Endothelial cell of umbilical vein (primary cell): ENCODE measurements around the gene ARMH3. TPM values are rescaled to one million over a fixed set of nuclear protein-coding genes. Genes with fewer than 3 reads are reported as not detected.

Experiments used
- BruUV-seq: library from RNA; stranded (reverse); fragments of 400-500 nt; replicated peaks from 2 replicates; lab custom pipeline; 2021; lab: Mats Ljungman, UMichigan
- CTCF ChIA-PET: fragments of 300-600, 350-600 bp; sonication (Branson Sonifier 250); formaldehyde crosslinking; loops from one replicate; lab custom pipeline; 2021; ENCODE audit warnings: antibody characterized with exemption, inconsistent platforms; lab: Charles Lee
- POLR2A ChIA-PET: fragments of 300-600, 350-600 bp; sonication (Branson Sonifier 250); formaldehyde crosslinking; loops from one replicate; lab custom pipeline; 2021; ENCODE audit warnings: antibody characterized with exemption, inconsistent platforms; lab: Charles Lee
- DNase-seq: peaks from one replicate; pipeline ENCODE4 v3.0.0-alpha.2; 2011; ENCODE audit warnings: low read depth, low spot score
- FAIRE-seq: peaks from 2 replicates; lab custom pipeline; 2011; peaks lifted over from hg19 to GRCh38; lab: Jason Lieb, UNC
- H2AFZ ChIP-seq: 2 replicates; pipeline ENCODE4 v1.6.0; 2012; ENCODE audit warnings: low read depth, low read length, control low read depth, inconsistent platforms
- H3K27ac ChIP-seq: 2 replicates; pipeline ENCODE4 v1.5.1; 2011; ENCODE audit warnings: low read depth, mild to moderate bottlenecking, control low read depth, low read length, moderate library complexity; ENCODE audit not compliant: insufficient read depth
- H3K27me3 ChIP-seq, 2 experiments: 2 replicates each; pipeline versions ENCODE4 v1.6.0 to v1.6.1; 2011; ENCODE audit warnings: low read length in 2 of 2, mixed read lengths in 1 of 2; ENCODE audit not compliant: control insufficient read depth in 2 of 2, insufficient read depth in 2 of 2
- H3K36me3 ChIP-seq, 2 experiments: 2 replicates in 1 of 2; 3 replicates in 1 of 2; pipeline ENCODE4 v1.5.1; 2011; ENCODE audit warnings: low read length in 2 of 2, mild to moderate bottlenecking in 1 of 2, moderate library complexity in 1 of 2; ENCODE audit not compliant: control insufficient read depth in 2 of 2, insufficient read depth in 2 of 2; ENCODE audit errors: extremely low read depth in 1 of 2
- H3K4me1 ChIP-seq: 3 replicates; pipeline ENCODE4 v1.5.1; 2011; ENCODE audit warnings: mild to moderate bottlenecking, low read length; ENCODE audit not compliant: control insufficient read depth, insufficient read depth; ENCODE audit errors: extremely low read depth
- H3K4me2 ChIP-seq: 2 replicates; pipeline ENCODE4 v1.6.1; 2011; ENCODE audit warnings: low read length, control low read depth, mixed read lengths; ENCODE audit not compliant: insufficient read depth
- H3K4me3 ChIP-seq, 3 experiments: fragments of 200-600 bp in 1 of 3; sonication (generic), shearing (Covaris generic) in 1 of 3; replicated peaks in 1 of 3; 2 replicates each; pipeline ENCODE4 v1.5.1; 2011 to 2016; ENCODE audit warnings: control low read depth in 3 of 3, low read length in 3 of 3, mild to moderate bottlenecking in 2 of 3, inconsistent platforms in 1 of 3, low read depth in 1 of 3, moderate library complexity in 1 of 3; ENCODE audit not compliant: insufficient read depth in 1 of 3
- H3K79me2 ChIP-seq: 2 replicates; pipeline ENCODE4 v1.6.0; 2012; ENCODE audit warnings: low read length, inconsistent platforms; ENCODE audit not compliant: control insufficient read depth, insufficient read depth
- H3K9ac ChIP-seq: replicated peaks from 2 replicates; pipeline ENCODE3; 2011; ENCODE audit warnings: low read length, control low read depth; ENCODE audit not compliant: insufficient read depth; ENCODE audit errors: extremely low read depth
- H3K9me1 ChIP-seq: replicated peaks from 3 replicates; pipeline ENCODE4 v1.6.0; 2011; ENCODE audit warnings: mild to moderate bottlenecking, low read length; ENCODE audit not compliant: control insufficient read depth, insufficient read depth; ENCODE audit errors: extremely low read depth
- H3K9me3 ChIP-seq: replicated peaks from 2 replicates; pipeline ENCODE4 v1.5.1; 2012; ENCODE audit warnings: low read length, inconsistent platforms; ENCODE audit not compliant: control insufficient read depth, insufficient read depth
- H4K20me1 ChIP-seq: replicated peaks from 2 replicates; pipeline ENCODE3; 2011; ENCODE audit warnings: mild to moderate bottlenecking, low read length; ENCODE audit not compliant: control insufficient read depth, insufficient read depth; ENCODE audit errors: extremely low read depth
- CTCF ChIP-seq, 2 donors: IDR thresholded peaks; 1 replicate in 1 of 2; 2 replicates in 1 of 2; pipeline ENCODE4 v1.5.1; 2011; ENCODE audit warnings: low read length in 2 of 2, mild to moderate bottlenecking in 2 of 2, moderate library complexity in 2 of 2, control low read depth in 1 of 2, inconsistent platforms in 1 of 2, low read depth in 1 of 2; ENCODE audit not compliant: insufficient read depth in 1 of 2; ENCODE audit errors: extremely low read depth in 1 of 2
- EZH2 ChIP-seq: IDR thresholded peaks from 2 replicates; pipeline ENCODE4 v1.6.1; 2012; ENCODE audit warnings: borderline replicate concordance, low read depth, mild to moderate bottlenecking, moderate library complexity, low read length, inconsistent platforms; ENCODE audit not compliant: severe bottlenecking
- FOS ChIP-seq: IDR thresholded peaks from 2 replicates; pipeline ENCODE4 v1.6.1; 2011; ENCODE audit warnings: mild to moderate bottlenecking, low read length, moderate library complexity, borderline replicate concordance; ENCODE audit not compliant: insufficient read depth
- GATA2 ChIP-seq: IDR thresholded peaks from 2 replicates; pipeline ENCODE4 v1.7.0; 2011; ENCODE audit warnings: low read depth, mild to moderate bottlenecking, moderate library complexity, mixed read lengths, low read length; ENCODE audit not compliant: insufficient read length, insufficient read depth
- JUN ChIP-seq: IDR thresholded peaks from 2 replicates; pipeline ENCODE4 v1.6.1; 2011; ENCODE audit warnings: borderline replicate concordance, low read depth; ENCODE audit not compliant: insufficient read length, insufficient read depth
- MAX ChIP-seq: IDR thresholded peaks from 2 replicates; pipeline ENCODE4 v1.6.1; 2011; ENCODE audit not compliant: insufficient read depth, insufficient read length
- MYC ChIP-seq: IDR thresholded peaks from one replicate; pipeline ENCODE4 v1.6.1; 2011; ENCODE audit warnings: mild to moderate bottlenecking, low read depth, low read length
- POLR2A ChIP-seq: IDR thresholded peaks from 2 replicates; pipeline ENCODE4 v1.6.1; 2012; ENCODE audit warnings: low read depth, mild to moderate bottlenecking, control low read depth, low read length
- POLR2AphosphoS5 ChIP-seq: IDR thresholded peaks from 2 replicates; pipeline ENCODE4 v1.6.1; 2012; ENCODE audit warnings: low read depth, mild to moderate bottlenecking, control low read depth, low read length, moderate library complexity; ENCODE audit not compliant: insufficient read depth
- dilution Hi-C: fragments of 300-500 bp; cut with MboI; formaldehyde crosslinking; loops from one replicate; pipeline ENCODE4 v1.15.0; 2019; ENCODE audit warnings: low sequenced_read_pairs; ENCODE audit not compliant: extremely low pct_ligation_motif_present
- intact Hi-C: fragments of 100-400 bp; cut with micrococcal nuclease; formaldehyde crosslinking; loops from one replicate; pipeline ENCODE4 v1.10.0; 2022
- polyA plus RNA-seq, 4 experiments: library from polyadenylated mRNA; depleted of rRNA in 3 of 4; stranded (reverse) in 3 of 4; unstranded in 1 of 4; fragments of >200 nt; gene quantifications; 2 replicates each; pipeline versions ENCODE4 v1.2.1 to v1.2.3, GENCODE V29; 2011 to 2012; ENCODE audit warnings: missing spikeins in 1 of 4
- total RNA-seq: library from RNA; stranded (reverse); gene quantifications from 2 replicates; pipeline ENCODE4 v1.2.3, GENCODE V29; 2021

Gene ARMH3
- total and polyA plus RNA-seq, 2 donors (not counting 3 experiments of a cell fraction or from before 2014, with no cell fraction given) = 13.1 to 17.6 TPM

GRCh38 chr10:101935431-101935830 lies 120.5 kb downstream of the ARMH3 start:
- intact Hi-C loops (loop anchor here (5.0 kb wide), 3 partner anchors 48 to 88 kb away; no protein-coding TSS in a partner anchor), dilution Hi-C loops (no loop called here)
- Histone ChIP-seq H3K36me3 (no peaks in the 10 kb centered on the region), H3K27ac (no peak overlapping the region), H3K9me3 (no peaks in the 10 kb centered on the region), H3K9ac (no peak overlapping the region), H3K4me2 (no peak overlapping the region), H3K79me2 (no peaks in the 10 kb centered on the region), H2AFZ (no peak overlapping the region), H4K20me1 (no peaks in the 10 kb centered on the region), H3K9me1 (no peaks in the 10 kb centered on the region), H3K4me3 (no peak overlapping the region), H3K4me1 (peaks cover 29% of the 10 kb centered on the region), H3K27me3 (no peaks in the 10 kb centered on the region)
- no peak for TF ChIP-seq FOS
- TF ChIP-seq EZH2 = no peak
- TF ChIP-seq POLR2AphosphoS5 = no peak
- TF ChIP-seq POLR2A = no peak
- TF ChIP-seq GATA2 = no peak
- TF ChIP-seq CTCF (IDR thresholded peaks at IDR 0.05; ENCODE audit: extremely low read depth in 1 of 2, insufficient read depth in 1 of 2, low read depth in 1 of 2, low read length in 2 of 2) = no peak
- TF ChIP-seq MAX = no peak
- TF ChIP-seq MYC = no peak
- TF ChIP-seq JUN = no peak
- DNase-seq (no peak), FAIRE-seq (no peak)
- ChIA-PET CTCF (interaction anchor here (1.1 kb wide), 1 partner anchor 46 kb away, joined by 3 read pairs; no protein-coding TSS in a partner anchor), POLR2A (no interaction called here)
- BruUV-seq = no TSS peak
